ENCODE data around the gene ERN2. TPM values are rescaled to one million over a fixed set of nuclear protein-coding genes. Genes with fewer than 3 reads are reported as not detected.

Gene ERN2
- total RNA-seq, 1 experiment from 2014 or later, result 3.9 TPM

DNA sequence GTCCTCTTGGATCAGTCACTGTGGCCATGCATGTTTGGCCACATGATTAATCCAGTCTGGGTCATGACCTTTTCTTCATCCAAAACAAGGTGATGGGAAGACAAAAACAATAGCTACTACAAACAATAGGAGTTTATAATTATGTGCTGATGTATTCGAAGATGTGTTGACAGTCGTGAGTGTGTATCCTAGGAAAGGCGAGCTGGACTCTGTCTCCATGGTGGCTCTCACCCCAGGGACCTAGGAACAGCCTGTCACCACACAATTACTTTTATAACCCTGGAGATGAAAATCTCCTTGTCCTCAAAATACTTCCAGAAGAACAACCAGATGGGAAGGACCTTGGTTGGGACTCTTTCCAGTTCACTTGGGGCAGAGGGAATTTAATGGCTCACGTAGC, 44.1 kb downstream of the ERN2 start:
- TF ChIP-seq, protein P1, sequence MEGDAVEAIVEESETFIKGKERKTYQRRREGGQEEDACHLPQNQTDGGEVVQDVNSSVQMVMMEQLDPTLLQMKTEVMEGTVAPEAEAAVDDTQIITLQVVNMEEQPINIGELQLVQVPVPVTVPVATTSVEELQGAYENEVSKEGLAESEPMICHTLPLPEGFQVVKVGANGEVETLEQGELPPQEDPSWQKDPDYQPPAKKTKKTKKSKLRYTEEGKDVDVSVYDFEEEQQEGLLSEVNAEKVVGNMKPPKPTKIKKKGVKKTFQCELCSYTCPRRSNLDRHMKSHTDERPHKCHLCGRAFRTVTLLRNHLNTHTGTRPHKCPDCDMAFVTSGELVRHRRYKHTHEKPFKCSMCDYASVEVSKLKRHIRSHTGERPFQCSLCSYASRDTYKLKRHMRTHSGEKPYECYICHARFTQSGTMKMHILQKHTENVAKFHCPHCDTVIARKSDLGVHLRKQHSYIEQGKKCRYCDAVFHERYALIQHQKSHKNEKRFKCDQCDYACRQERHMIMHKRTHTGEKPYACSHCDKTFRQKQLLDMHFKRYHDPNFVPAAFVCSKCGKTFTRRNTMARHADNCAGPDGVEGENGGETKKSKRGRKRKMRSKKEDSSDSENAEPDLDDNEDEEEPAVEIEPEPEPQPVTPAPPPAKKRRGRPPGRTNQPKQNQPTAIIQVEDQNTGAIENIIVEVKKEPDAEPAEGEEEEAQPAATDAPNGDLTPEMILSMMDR (conservative IDR thresholded peaks at IDR 0.05), result no peak
- TF ChIP-seq EZH2 (IDR thresholded peaks at IDR 0.05; ENCODE audit: low read depth), result no peak
- Histone ChIP-seq H3K9me2 (ENCODE audit: insufficient read depth) (no peaks in the 10 kb centered on the region), H3K4me3 (no peak overlapping the region), H3K27me3 (ENCODE audit: insufficient read depth, low read depth) (no peaks in the 10 kb centered on the region), H3K4me1 (replicated peaks; ENCODE audit: insufficient read depth) (peaks cover 21% of the 10 kb centered on the region), H3K4me2 (no peak overlapping the region), H3K27ac (no peak overlapping the region), H3F3A (ENCODE audit: insufficient read depth, low read depth) (peaks cover 16% of the 10 kb centered on the region), H3K36me3 (ENCODE audit: low read depth) (peaks cover 12% of the 10 kb centered on the region), H3K9me3 (ENCODE audit: insufficient read depth, low read depth) (no peaks in the 10 kb centered on the region), H3K79me2 (ENCODE audit: low read depth) (no peaks in the 10 kb centered on the region), H2AFZ (no peak overlapping the region), H4K20me1 (ENCODE audit: insufficient read depth) (no peaks in the 10 kb centered on the region)
- no TSS peak for BruUV-seq (replicated peaks)
- CTCF ChIA-PET, result no interaction called here
- intact Hi-C loops (cut with micrococcal nuclease; ENCODE audit: unreplicated experiment), result no loop called here
- DNase-seq, result no peak
- POLR2A ChIA-PET (ENCODE audit: unreplicated experiment), result no interaction called here

DNA sequence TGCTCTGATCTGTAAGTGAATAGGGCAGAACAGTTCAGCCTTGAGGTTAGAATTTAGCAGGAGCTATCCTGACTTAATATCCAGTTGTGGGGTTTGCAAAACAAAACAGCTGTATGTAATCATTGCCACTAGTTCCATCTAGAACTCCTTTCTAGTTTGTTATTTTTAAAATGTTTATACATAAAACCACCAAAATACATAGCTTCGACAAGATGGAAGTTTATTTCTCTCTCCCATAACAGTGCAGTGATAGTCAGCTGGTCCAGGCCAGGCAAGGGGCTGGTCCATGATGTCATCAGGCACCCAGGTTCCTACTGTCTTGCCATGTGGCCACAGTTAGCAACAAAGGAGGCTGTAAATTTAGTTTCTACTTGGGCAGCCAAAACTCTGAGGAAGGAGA, 44.8 kb downstream of the ERN2 start:
- Histone ChIP-seq H3K36me3 (ENCODE audit: low read depth) (peaks cover 12% of the 10 kb centered on the region), H4K20me1 (ENCODE audit: insufficient read depth) (no peaks in the 10 kb centered on the region), H3K4me3 (no peak overlapping the region), H3K79me2 (ENCODE audit: low read depth) (no peaks in the 10 kb centered on the region), H3K27me3 (ENCODE audit: insufficient read depth, low read depth) (no peaks in the 10 kb centered on the region), H3K4me2 (no peak overlapping the region), H3K9me3 (ENCODE audit: insufficient read depth, low read depth) (no peaks in the 10 kb centered on the region), H3K4me1 (replicated peaks; ENCODE audit: insufficient read depth) (peaks cover 21% of the 10 kb centered on the region), H3K27ac (no peak overlapping the region), H3F3A (ENCODE audit: insufficient read depth, low read depth) (peaks cover 16% of the 10 kb centered on the region), H3K9me2 (ENCODE audit: insufficient read depth) (no peaks in the 10 kb centered on the region), H2AFZ (no peak overlapping the region)
- intact Hi-C loops (cut with micrococcal nuclease; ENCODE audit: unreplicated experiment), result no loop called here
- ChIA-PET CTCF (no interaction called here), POLR2A (ENCODE audit: unreplicated experiment) (no interaction called here)
- BruUV-seq (replicated peaks), result no TSS peak
- DNase-seq, result no peak
- TF ChIP-seq, protein P1 (conservative IDR thresholded peaks at IDR 0.05), result no peak
- no peak for TF ChIP-seq EZH2 (IDR thresholded peaks at IDR 0.05; ENCODE audit: low read depth)

DNA sequence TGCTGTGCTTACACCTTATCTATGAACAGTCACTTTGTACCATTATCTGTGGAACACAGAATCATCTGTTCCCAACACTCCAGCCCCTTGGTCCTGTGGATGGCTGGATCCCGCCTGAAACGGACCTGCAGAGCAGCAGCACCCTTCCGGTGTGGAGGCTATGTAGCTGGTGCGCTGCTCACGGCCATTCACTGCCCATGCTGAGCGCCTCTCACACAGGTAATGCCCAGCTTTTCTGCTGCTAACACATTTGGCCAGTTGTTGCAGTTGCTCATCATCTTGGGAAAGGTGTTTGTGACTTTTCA, 45.7 kb downstream of the ERN2 start:
- no peak overlapping the region for H2AFZ ChIP-seq
- H3K27ac ChIP-seq, result no peak overlapping the region
- H3K36me3 ChIP-seq (ENCODE audit: low read depth), result peaks cover 12% of the 10 kb centered on the region
- POLR2A ChIA-PET (ENCODE audit: unreplicated experiment), result no interaction called here
- no peak overlapping the region for H3K4me3 ChIP-seq
- no peaks in the 10 kb centered on the region for H3K27me3 ChIP-seq (ENCODE audit: insufficient read depth, low read depth)
- DNase-seq, result no peak
- H3K79me2 ChIP-seq (ENCODE audit: low read depth), result no peaks in the 10 kb centered on the region
- no peaks in the 10 kb centered on the region for H3K9me2 ChIP-seq (ENCODE audit: insufficient read depth)
- H4K20me1 ChIP-seq (ENCODE audit: insufficient read depth), result no peaks in the 10 kb centered on the region
- BruUV-seq (replicated peaks), result no TSS peak
- H3K4me1 ChIP-seq (replicated peaks; ENCODE audit: insufficient read depth), result peaks cover 21% of the 10 kb centered on the region
- peaks cover 16% of the 10 kb centered on the region for H3F3A ChIP-seq (ENCODE audit: insufficient read depth, low read depth)
- CTCF ChIA-PET, result no interaction called here
- TF ChIP-seq EZH2 (IDR thresholded peaks at IDR 0.05; ENCODE audit: low read depth), result no peak
- intact Hi-C loops (cut with micrococcal nuclease; ENCODE audit: unreplicated experiment), result no loop called here
- no peak overlapping the region for H3K4me2 ChIP-seq
- no peaks in the 10 kb centered on the region for H3K9me3 ChIP-seq (ENCODE audit: insufficient read depth, low read depth)

DNA sequence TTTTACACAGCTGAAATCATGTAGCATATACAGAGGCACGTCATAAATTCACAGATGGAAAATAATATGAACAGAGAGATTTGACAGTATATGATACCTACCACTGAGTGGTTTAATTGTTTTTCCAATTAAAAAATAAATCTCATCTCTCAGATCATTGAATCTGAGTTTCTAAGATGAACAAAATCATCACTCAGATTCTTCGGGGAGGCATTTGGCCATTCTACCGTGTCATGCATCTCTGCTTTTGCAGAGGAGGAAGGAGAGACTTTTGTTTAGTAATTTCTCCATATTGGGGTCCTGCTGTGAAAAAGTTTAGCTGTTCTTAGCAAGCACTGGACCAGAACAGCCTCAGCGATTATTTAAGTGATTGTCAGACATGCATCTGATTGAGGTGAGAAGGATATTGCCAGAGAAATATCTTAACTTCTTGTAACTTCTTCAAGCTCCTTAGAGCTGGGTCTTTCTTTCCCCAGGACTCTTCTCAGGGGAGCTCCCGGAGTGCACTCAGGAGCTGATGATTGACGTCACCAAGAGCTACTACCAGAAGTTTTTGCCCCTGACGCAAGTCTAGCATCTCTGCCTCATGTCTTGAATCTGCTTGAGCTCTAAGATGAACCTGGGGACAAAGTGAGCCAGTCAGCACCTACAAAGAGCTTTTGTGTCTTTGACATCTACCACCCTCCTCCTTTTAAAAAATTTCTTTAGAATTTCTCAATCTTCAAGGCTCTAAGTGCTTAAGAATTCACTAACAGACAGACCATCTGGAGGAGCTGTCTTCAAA, 46.3 kb downstream of the ERN2 start:
- TF ChIP-seq EZH2 (IDR thresholded peaks at IDR 0.05; ENCODE audit: low read depth), result no peak
- TF ChIP-seq, protein P1 (conservative IDR thresholded peaks at IDR 0.05), result no peak
- H3K4me2 ChIP-seq, result no peak overlapping the region
- BruUV-seq (replicated peaks), result no TSS peak
- H3K9me2 ChIP-seq (ENCODE audit: insufficient read depth), result no peaks in the 10 kb centered on the region
- ChIA-PET CTCF (no interaction called here), POLR2A (ENCODE audit: unreplicated experiment) (no interaction called here)
- intact Hi-C loops (cut with micrococcal nuclease; ENCODE audit: unreplicated experiment), result no loop called here
- H3K27me3 ChIP-seq (ENCODE audit: insufficient read depth, low read depth), result no peaks in the 10 kb centered on the region
- H3K79me2 ChIP-seq (ENCODE audit: low read depth), result no peaks in the 10 kb centered on the region
- no peak overlapping the region for H3K27ac ChIP-seq
- peaks cover 15% of the 10 kb centered on the region for H3K36me3 ChIP-seq (ENCODE audit: low read depth)
- no peak overlapping the region for H2AFZ ChIP-seq
- peaks cover 21% of the 10 kb centered on the region for H3K4me1 ChIP-seq (replicated peaks; ENCODE audit: insufficient read depth)
- H3F3A ChIP-seq (ENCODE audit: insufficient read depth, low read depth), result peaks cover 16% of the 10 kb centered on the region
- no peak for DNase-seq
- no peak overlapping the region for H3K4me3 ChIP-seq
- no peaks in the 10 kb centered on the region for H3K9me3 ChIP-seq (ENCODE audit: insufficient read depth, low read depth)
- no peaks in the 10 kb centered on the region for H4K20me1 ChIP-seq (ENCODE audit: insufficient read depth)

All from PC-9 (cell line).